Measurements from ENCODE around the gene MAGEA9B. TPM values are rescaled to one million over a fixed set of nuclear protein-coding genes. Genes with fewer than 3 reads are reported as not detected.

MAGEA9B gene, protein sequence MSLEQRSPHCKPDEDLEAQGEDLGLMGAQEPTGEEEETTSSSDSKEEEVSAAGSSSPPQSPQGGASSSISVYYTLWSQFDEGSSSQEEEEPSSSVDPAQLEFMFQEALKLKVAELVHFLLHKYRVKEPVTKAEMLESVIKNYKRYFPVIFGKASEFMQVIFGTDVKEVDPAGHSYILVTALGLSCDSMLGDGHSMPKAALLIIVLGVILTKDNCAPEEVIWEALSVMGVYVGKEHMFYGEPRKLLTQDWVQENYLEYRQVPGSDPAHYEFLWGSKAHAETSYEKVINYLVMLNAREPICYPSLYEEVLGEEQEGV
- not detected in 2 replicates for total RNA-seq

GRCh38 chrX:149587359-149587758 lies at the start of gene MAGEA9B:
Gene MAGEA9B (minus strand): TSS chrX:149587459. CDS start chrX:149583179, 4,280 bp downstream.

DNA sequence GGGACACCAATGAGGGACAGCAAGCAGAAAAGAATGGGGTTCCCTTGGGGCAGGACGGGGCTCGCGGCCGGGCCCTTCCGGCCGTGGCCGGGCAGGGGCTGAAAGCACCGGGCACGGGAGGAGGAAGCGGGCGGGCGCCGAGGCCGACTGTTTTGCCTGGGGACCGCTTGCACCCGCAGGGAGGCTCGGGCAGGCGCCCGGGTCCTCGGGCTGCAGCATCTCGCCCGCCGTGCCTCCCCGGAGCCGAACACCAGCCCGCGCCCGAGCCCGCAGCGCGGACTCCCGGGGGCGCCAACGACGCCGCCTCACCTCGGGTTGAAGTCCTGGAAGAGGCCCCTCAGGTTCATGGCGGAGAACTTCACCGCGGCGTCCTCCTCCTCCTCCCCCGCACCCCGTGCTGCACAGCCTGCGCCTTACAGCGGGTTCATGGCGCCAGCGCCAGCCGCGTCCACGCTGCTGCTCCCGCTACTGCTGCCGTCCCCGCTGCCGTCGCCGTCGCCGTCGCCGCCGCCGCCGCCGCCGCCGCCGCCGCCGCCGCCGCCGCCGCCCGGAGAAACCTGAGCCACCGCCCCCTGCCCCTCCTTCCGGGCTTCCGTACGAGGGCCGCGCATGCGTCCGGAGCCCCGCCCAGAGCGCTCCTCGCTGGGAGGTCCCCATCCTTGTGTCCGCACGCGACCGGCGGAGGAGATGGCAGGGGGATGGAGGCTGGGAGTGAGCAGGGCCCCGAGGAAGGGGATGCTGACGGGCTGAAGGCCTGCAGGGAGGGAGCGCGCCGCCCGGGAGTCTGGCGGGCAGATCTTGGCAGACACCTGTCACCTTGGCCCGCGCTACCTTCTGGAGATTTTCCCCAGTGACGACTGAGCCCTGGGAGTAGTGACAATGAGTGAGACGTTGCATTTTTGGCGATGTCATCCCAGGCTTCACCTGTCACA lies 44.2 kb upstream of the MAGEA9B start, which contains the start of gene TMEM185A:
Gene TMEM185A, minus strand, starts transcription at position 559 of the 932 bp plus-strand sequence. Its CDS starts 212 bp downstream, at position 347.

DNA sequence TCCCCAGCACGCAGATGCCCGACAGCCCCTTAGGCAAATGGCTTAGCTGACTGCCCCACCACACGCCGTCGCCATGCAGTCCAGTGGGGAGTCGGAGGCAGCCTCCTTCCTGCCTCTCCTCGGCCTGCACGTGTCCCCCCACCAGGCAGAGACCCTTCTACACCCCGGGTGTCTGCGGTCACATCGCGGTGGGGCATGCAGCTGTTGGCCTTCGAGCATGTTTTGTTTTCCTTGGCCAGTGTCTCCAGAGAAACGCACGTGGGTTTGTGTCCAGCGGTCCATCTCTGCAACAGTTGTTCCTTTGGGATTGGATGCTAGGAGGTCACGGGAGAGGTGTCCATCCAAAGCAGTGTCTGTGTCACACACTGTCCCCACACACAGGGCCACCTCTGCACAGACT lies 8.0 kb upstream of the MAGEA9B start, which contains the start of gene HSFX2:
Gene HSFX2, minus strand, starts transcription at position 101 of the 400 bp plus-strand sequence. CDS start 614 bp downstream, outside the sequence.

GRCh38 chrX:149549701-149550100 lies 37.6 kb downstream of the MAGEA9B start, which contains the start of gene HSFX3:
Gene HSFX3 (minus strand): TSS chrX:149549924. CDS start chrX:149549852, 72 bp downstream.

DNA sequence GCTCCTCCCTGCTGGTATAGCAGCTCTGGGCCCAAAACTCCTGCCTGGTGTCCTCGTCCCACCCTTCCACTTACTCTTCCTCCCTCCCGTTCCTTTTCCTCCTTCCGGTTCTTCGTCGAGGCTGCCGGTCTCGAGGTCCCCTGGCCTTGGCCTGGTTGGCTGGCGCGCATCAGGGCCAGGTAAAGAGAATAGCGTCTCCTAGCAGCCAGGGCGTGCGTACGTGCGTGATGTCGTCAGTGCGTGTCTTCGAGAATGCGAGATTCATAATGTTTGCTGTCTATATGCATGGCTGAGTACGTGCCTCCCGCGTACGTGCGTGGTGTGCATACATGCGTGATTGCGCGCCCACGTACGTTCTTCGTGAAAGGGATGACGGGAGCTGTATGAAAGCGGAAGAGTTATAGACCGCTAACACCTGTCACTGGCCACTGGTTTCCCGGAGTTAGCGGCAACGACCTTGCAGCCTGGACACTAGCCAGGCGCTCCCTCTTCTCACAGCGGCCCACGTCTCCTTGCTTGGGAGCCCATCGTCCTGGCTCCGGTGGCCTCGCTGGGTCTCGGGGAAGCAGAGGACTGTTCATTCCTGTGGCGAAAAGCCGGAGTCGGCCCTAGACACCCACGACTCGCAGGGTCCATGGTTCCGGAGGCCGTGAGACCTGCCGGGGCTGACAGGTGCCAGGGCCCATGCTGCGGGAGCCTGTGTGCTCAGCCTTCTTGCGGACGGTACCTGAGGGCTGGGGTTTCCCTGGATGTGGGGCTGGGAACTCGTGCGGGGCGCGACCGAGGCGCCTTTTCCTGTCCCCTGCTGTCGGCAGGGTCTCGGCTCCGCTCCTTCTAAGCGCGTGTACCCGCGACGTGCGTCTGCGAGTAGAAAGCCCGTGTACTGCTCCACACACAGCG lies 46.4 kb downstream of the MAGEA9B start, which contains the start of gene EOLA1:
Gene EOLA1, plus strand, starts transcription at position 392 of the 900 bp plus-strand sequence. CDS start 4,619 bp downstream, outside the sequence.

Other genes with a start within 250 kb of the MAGEA9B start
- 25.7 and 33.1 TPM in 2 replicates for gene IDS, start 82.2 kb downstream of the MAGEA9B start, total RNA-seq
- gene EOLA1, start 46.4 kb downstream of the MAGEA9B start, total RNA-seq = 12.6 and 18.1 TPM in 2 replicates
- gene HSFX3, start 37.5 kb downstream of the MAGEA9B start, total RNA-seq = not detected in 2 replicates
- 0.26 and 0.32 TPM in 2 replicates for gene HSFX2, start 7.9 kb upstream of the MAGEA9B start, total RNA-seq
- 18.0 and 23.9 TPM in 2 replicates for gene TMEM185A, start 44.3 kb upstream of the MAGEA9B start, total RNA-seq
- not detected in 2 replicates for gene MAGEA11, start 124.6 kb upstream of the MAGEA9B start, total RNA-seq
- gene HSFX1, start 186.6 kb upstream of the MAGEA9B start, total RNA-seq = 0.47 and 0.94 TPM in 2 replicates
- not detected in 2 replicates for gene MAGEA9, start 194.5 kb upstream of the MAGEA9B start, total RNA-seq